ENCODE results near the gene PRPF4. TPM values are rescaled to one million over a fixed set of nuclear protein-coding genes. Genes with fewer than 3 reads are reported as not detected.

The PRPF4 gene
- total and polyA plus RNA-seq, 9 donors: 16.5 to 25.2 (median 20.1) TPM

DNA sequence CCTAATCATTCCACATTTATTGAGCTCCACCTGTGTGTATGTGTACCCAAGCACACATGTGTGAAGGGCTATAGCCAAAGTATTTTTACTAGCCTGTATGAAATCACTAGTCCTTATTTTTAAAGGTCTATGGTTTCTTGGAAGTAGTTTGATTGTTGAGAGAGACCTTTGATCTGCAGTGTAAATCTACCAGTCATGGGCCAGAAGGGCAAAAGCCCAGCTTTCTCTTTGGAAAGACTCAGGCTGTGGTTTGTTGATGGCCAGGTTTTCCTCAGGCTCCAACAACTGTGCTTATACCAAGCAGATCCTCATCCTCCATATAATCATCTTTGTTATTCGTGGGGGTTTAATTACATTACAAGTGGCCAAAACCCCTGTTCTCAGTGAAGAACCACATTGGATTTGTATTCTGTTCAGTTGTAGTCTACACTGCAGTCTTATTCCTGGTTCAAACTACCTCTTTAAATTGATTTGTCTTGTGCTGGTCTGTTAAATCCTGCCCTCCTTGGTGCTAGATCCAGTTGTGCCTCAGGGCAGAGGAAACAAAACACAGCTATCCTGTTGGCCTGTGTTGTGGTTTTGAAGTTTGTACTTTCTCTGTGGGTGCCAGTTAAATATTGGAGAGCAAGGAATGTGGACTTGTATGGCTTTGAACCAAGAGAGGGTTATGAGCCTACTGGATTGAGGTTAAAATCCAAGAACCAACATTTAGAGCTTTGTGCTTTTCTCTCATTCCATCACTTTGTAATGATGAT lies 13.4 kb upstream of the PRPF4 start:
- DNase-seq: no peak
- no peaks in the 10 kb centered on the region for H3K4me1 ChIP-seq (ENCODE audit: control insufficient read depth, insufficient read depth, low read length)
- no peak overlapping the region for H3K27ac ChIP-seq (ENCODE audit: low read length)
- H3K27me3 ChIP-seq (ENCODE audit: control insufficient read depth, insufficient read depth, low read length): no peaks in the 10 kb centered on the region
- H3K36me3 ChIP-seq (ENCODE audit: control insufficient read depth, insufficient read depth, low read length): peaks cover 36% of the 10 kb centered on the region
- no CpG with 5 or more reads among the region's 1 CpG for WGBS (ENCODE audit: insufficient coverage)
- no peak overlapping the region for H3K4me3 ChIP-seq (ENCODE audit: low read length)
- no peaks in the 10 kb centered on the region for H3K9me3 ChIP-seq (replicated peaks; ENCODE audit: control insufficient read depth, low read depth, low read length)

DNA sequence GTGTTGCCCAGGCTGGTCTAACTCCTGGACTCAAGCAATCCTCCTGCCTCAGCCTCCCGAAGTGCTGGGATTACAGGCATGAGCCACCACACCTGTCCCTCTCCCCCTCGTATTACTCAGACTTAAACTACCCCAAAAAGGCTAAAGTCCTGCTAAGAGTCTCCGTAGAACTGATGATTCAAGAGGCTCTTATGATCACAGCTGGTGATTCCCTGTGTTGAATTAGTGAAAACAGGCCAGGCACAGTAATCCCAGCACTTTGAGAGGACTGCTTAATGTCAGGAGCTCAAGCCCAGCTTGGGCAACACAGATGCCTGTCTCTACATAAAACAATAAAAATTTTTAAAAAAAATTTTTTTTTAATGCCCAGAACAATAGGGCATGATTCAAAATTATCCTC lies 9.3 kb upstream of the PRPF4 start:
- Histone ChIP-seq H3K36me3 (ENCODE audit: control insufficient read depth, insufficient read depth, low read length) (peaks cover 32% of the 10 kb centered on the region), H3K27ac (ENCODE audit: low read length) (no peak overlapping the region), H3K27me3 (ENCODE audit: control insufficient read depth, insufficient read depth, low read length) (no peaks in the 10 kb centered on the region), H3K9me3 (replicated peaks; ENCODE audit: control insufficient read depth, low read depth, low read length) (no peaks in the 10 kb centered on the region), H3K4me3 (ENCODE audit: low read length) (no peak overlapping the region), H3K4me1 (ENCODE audit: control insufficient read depth, insufficient read depth, low read length) (no peaks in the 10 kb centered on the region)
- WGBS (ENCODE audit: insufficient coverage): 100% methylated on average over 1 of the region's 3 CpGs
- no peak for DNase-seq

DNA sequence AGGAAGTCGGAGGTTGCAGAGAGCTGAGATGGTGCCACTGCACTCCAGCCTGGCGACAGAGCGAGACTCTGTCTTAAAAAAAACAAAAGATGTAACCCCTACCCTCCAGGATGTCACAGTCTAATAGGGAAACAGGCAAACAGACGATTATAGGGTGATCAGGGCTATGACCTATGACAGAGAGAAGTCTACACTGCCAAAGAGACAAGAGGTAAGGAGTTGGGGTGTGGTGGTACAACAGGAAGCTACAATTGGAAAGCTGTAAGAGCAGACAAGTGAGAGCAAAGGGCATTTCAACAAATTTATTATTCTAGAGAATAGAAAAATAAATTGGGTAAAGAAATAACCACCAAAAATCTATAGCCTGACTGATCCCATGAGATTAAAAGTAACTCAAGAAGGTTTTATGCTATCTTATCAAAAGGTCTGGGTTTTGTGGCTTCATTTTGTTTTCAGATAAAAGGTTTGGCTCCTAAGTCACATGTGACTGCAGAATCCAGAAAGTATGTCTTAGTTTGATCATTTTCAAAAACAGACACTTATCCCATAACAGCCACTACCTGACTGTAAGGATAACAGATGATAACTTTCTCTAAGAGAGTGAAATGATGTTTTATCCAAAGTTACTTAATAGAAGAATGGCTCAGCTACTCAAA lies 7.4 kb upstream of the PRPF4 start:
- Histone ChIP-seq H3K36me3 (ENCODE audit: control insufficient read depth, insufficient read depth, low read length) (peaks cover 38% of the 10 kb centered on the region), H3K4me3 (ENCODE audit: low read length) (no peak overlapping the region), H3K4me1 (ENCODE audit: control insufficient read depth, insufficient read depth, low read length) (no peaks in the 10 kb centered on the region), H3K27me3 (ENCODE audit: control insufficient read depth, insufficient read depth, low read length) (no peaks in the 10 kb centered on the region), H3K9me3 (replicated peaks; ENCODE audit: control insufficient read depth, low read depth, low read length) (no peaks in the 10 kb centered on the region), H3K27ac (ENCODE audit: low read length) (no peak overlapping the region)
- DNase-seq: no peak
- WGBS (ENCODE audit: insufficient coverage): 100% methylated on average over 4 of the region's 4 CpGs

DNA sequence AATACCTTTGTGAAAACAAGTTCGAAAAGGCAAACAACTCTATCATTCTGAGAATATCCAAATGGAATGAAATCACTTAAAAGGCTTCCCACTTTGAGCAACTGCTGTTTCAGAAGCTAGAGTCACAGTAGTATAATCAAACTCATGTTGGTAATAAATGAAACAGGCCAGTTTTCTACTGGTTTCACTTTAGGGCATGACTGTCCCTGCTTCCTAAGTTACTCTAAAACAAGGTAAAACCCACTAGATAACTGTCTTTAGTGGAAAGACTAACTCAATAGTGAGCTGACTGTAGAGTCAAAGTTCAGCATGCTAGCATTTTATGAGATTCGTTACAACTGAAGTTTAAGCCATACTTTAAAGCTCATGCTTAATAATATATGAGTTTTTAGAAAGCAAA lies 6.1 kb upstream of the PRPF4 start:
- no peak overlapping the region for H3K27ac ChIP-seq (ENCODE audit: low read length)
- H3K36me3 ChIP-seq (ENCODE audit: control insufficient read depth, insufficient read depth, low read length): peaks cover 38% of the 10 kb centered on the region
- no CpG with 5 or more reads among the region's 2 CpGs for WGBS (ENCODE audit: insufficient coverage)

DNA sequence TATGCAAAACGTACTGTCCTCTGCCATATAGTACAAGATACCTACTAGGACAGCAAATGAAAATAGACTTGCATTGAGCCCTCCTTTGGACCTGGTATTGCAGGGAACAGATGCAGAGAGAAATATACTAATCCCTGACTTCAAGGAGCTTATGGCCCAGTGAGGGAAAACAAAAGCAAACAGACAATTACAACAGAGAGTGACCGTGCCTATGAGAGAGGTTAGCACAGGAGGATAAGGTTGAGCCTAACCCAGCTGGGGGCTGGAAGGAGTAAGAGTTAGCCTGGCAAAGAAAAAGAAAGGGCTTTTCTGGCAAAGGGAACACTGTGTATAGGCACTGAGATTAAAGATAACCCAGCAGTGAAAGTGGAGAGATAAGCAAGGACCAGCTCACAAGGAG lies 5.6 kb upstream of the PRPF4 start:
- H3K4me3 ChIP-seq (ENCODE audit: low read length): no peak overlapping the region
- H3K4me1 ChIP-seq (ENCODE audit: control insufficient read depth, insufficient read depth, low read length): peaks cover 3% of the 10 kb centered on the region
- no peaks in the 10 kb centered on the region for H3K9me3 ChIP-seq (replicated peaks; ENCODE audit: control insufficient read depth, low read depth, low read length)
- no CpG with 5 or more reads among the region's 2 CpGs for WGBS (ENCODE audit: insufficient coverage)
- H3K27me3 ChIP-seq (ENCODE audit: control insufficient read depth, insufficient read depth, low read length): no peaks in the 10 kb centered on the region
- H3K27ac ChIP-seq (ENCODE audit: low read length): no peak overlapping the region
- no peak for DNase-seq
- H3K36me3 ChIP-seq (ENCODE audit: control insufficient read depth, insufficient read depth, low read length): peaks cover 38% of the 10 kb centered on the region

More for the DNA sequence above, 6.1 kb upstream of the PRPF4 start:
- Histone ChIP-seq H3K9me3 (replicated peaks; ENCODE audit: control insufficient read depth, low read depth, low read length) (no peaks in the 10 kb centered on the region), H3K4me3 (ENCODE audit: low read length) (no peak overlapping the region), H3K27me3 (ENCODE audit: control insufficient read depth, insufficient read depth, low read length) (no peaks in the 10 kb centered on the region), H3K4me1 (ENCODE audit: control insufficient read depth, insufficient read depth, low read length) (no peaks in the 10 kb centered on the region)
- DNase-seq: no peak

DNA sequence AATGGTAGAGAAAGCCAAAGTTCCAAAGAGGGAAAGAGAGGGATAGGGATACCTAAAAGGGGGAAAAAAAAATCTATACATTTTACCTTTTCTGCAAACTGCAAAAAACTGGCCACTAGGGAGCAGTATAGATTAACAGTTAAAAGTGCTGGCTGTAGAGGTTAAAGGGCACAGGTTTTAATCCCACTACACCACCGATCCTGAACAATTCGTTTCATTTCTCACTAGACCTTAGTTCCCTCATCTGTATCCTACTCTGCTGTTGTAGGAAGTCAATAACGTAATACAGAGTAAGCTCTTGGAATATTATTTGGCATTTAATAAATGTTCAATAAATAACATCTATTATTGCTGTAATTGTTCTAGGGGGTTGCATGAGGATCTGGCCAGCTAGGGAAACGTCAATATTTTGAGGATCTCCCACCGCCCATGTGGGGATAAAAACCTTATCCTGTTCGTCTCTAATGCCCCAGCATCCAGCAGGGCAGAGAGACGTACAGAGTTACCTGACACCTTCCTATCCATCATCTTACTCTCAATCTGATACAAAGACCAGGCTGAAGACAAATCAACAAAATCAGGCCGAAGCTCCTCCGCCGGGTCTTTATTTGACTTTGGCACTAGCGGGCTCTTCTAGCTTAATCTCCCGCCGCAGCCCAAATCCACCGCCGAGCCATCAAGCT lies 843 bp upstream of the PRPF4 start:
- peak; percentile 79 for DNase-seq
- 2% methylated on average over 10 of the region's 15 CpGs for WGBS (ENCODE audit: insufficient coverage)
- Histone ChIP-seq H3K9me3 (replicated peaks; ENCODE audit: control insufficient read depth, low read depth, low read length) (no peaks in the 10 kb centered on the region), H3K4me1 (ENCODE audit: control insufficient read depth, insufficient read depth, low read length) (peaks cover 7% of the 10 kb centered on the region), H3K4me3 (ENCODE audit: low read length) (peak overlapping the region; percentile 95), H3K27me3 (ENCODE audit: control insufficient read depth, insufficient read depth, low read length) (no peaks in the 10 kb centered on the region), H3K27ac (ENCODE audit: low read length) (peak overlapping the region; percentile 96), H3K36me3 (ENCODE audit: control insufficient read depth, insufficient read depth, low read length) (peaks cover 38% of the 10 kb centered on the region)

DNA sequence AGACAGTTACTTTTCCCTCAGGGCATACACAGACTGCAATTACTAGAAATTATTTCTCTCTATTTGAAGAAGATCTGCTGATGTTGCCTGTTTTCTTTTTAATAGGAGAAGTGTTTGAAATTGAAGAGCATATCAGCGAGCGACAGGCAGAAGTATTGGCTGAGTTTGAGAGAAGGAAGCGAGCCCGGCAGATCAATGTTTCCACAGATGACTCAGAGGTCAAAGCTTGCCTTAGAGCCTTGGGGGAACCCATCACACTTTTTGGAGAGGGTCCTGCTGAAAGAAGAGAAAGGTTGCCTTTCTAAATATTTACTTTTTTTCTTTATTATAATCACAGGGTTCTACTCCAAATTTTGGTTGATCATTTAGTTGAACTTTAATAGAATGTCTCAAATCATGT lies 3.4 kb downstream of the PRPF4 start:
- H3K36me3 ChIP-seq (ENCODE audit: control insufficient read depth, insufficient read depth, low read length): peaks cover 43% of the 10 kb centered on the region
- H3K4me3 ChIP-seq (ENCODE audit: low read length): no peak overlapping the region
- H3K4me1 ChIP-seq (ENCODE audit: control insufficient read depth, insufficient read depth, low read length): peaks cover 7% of the 10 kb centered on the region
- no peaks in the 10 kb centered on the region for H3K27me3 ChIP-seq (ENCODE audit: control insufficient read depth, insufficient read depth, low read length)
- DNase-seq: no peak
- 85% methylated on average over 4 of the region's 4 CpGs for WGBS (ENCODE audit: insufficient coverage)
- H3K9me3 ChIP-seq (replicated peaks; ENCODE audit: control insufficient read depth, low read depth, low read length): no peaks in the 10 kb centered on the region
- no peak overlapping the region for H3K27ac ChIP-seq (ENCODE audit: low read length)

DNA sequence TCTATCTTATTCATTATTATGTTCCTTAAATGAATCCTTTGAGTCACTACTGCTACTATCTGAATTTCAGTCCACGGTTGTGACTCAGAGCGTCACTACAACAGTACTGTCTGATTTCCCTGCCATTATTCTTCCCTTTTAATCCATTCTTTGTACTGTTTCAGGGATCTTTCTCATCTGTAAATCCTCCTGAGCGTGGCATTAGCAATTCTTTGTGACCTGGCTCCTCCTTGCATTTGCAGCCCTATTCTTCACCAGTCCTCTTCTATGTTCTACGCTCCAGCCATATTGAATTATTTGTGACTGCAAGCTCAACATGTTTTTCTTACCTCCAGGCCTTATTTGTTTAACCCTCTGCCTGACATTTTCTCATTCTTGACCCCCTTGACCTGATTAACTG lies 5.9 kb downstream of the PRPF4 start:
- WGBS (ENCODE audit: insufficient coverage): 94% methylated on average over 4 of the region's 4 CpGs
- H3K36me3 ChIP-seq (ENCODE audit: control insufficient read depth, insufficient read depth, low read length): peaks cover 62% of the 10 kb centered on the region

DNA sequence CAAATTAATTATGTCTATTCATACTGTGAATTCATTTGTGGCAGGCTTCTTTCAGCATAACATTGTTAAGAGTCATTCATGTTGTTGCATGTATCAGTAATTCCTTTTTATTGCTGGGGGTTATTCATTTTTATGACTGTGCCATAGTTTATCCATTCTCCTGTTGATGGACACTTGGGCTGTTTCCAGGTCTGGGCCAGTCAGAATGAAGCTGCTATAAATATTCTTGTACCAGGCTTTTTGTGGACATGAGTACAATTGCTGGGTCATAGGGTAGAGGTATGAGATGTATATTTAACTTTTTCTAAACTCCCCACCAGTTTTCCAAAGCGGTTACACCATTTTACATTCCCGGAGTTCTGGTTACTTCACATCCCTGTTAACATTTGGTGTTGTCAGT lies 13.6 kb downstream of the PRPF4 start:
- no CpG with 5 or more reads among the region's 2 CpGs for WGBS (ENCODE audit: insufficient coverage)
- H3K27ac ChIP-seq (ENCODE audit: low read length): no peak overlapping the region
- DNase-seq: no peak
- no peaks in the 10 kb centered on the region for H3K4me1 ChIP-seq (ENCODE audit: control insufficient read depth, insufficient read depth, low read length)
- H3K36me3 ChIP-seq (ENCODE audit: control insufficient read depth, insufficient read depth, low read length): peaks cover 76% of the 10 kb centered on the region
- H3K4me3 ChIP-seq (ENCODE audit: low read length): no peak overlapping the region
- no peaks in the 10 kb centered on the region for H3K9me3 ChIP-seq (replicated peaks; ENCODE audit: control insufficient read depth, low read depth, low read length)
- H3K27me3 ChIP-seq (ENCODE audit: control insufficient read depth, insufficient read depth, low read length): no peaks in the 10 kb centered on the region

More for the DNA sequence above, 5.9 kb downstream of the PRPF4 start:
- DNase-seq: no peak
- Histone ChIP-seq H3K27ac (ENCODE audit: low read length) (no peak overlapping the region), H3K27me3 (ENCODE audit: control insufficient read depth, insufficient read depth, low read length) (no peaks in the 10 kb centered on the region), H3K9me3 (replicated peaks; ENCODE audit: control insufficient read depth, low read depth, low read length) (no peaks in the 10 kb centered on the region), H3K4me3 (ENCODE audit: low read length) (no peak overlapping the region), H3K4me1 (ENCODE audit: control insufficient read depth, insufficient read depth, low read length) (peaks cover 2% of the 10 kb centered on the region)

DNA sequence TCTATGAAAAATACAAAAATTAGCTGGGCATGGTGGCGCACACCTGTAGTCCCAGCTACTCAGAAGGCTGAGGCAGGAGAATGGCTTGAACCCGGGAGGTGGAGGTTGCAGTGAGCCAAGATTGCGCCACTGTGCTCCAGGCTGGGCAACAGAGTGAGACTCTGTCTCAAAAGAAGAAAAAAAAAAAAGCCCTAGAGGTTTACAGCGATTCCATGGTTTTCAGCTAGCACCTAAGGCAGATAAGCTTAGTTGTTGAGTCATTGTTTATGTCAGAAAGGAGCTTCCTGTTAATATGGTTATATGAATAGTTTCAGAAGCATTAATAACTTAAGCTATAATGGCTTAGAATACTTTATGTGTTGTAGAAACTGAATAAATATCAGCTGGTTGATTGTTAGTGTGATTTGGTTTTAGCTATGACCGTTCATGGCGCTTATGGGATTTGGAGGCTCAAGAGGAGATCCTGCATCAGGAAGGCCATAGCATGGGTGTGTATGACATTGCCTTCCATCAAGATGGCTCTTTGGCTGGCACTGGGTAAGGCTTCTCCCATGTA lies 14.7 kb downstream of the PRPF4 start:
- no peak for DNase-seq
- Histone ChIP-seq H3K27me3 (ENCODE audit: control insufficient read depth, insufficient read depth, low read length) (no peaks in the 10 kb centered on the region), H3K27ac (ENCODE audit: low read length) (no peak overlapping the region), H3K36me3 (ENCODE audit: control insufficient read depth, insufficient read depth, low read length) (peaks cover 67% of the 10 kb centered on the region), H3K4me1 (ENCODE audit: control insufficient read depth, insufficient read depth, low read length) (no peaks in the 10 kb centered on the region), H3K9me3 (replicated peaks; ENCODE audit: control insufficient read depth, low read depth, low read length) (no peaks in the 10 kb centered on the region), H3K4me3 (ENCODE audit: low read length) (no peak overlapping the region)
- 85% methylated on average over 5 of the region's 6 CpGs for WGBS (ENCODE audit: insufficient coverage)

Data from muscle of leg (tissue), 11 donors.